ENCODE measurements around the gene TXNDC17. TPM values are rescaled to one million over a fixed set of nuclear protein-coding genes. Genes with fewer than 3 reads are reported as not detected.

TXNDC17 gene
- total RNA-seq, 2 donors from 2014 or later = 135 to 151 TPM

DNA sequence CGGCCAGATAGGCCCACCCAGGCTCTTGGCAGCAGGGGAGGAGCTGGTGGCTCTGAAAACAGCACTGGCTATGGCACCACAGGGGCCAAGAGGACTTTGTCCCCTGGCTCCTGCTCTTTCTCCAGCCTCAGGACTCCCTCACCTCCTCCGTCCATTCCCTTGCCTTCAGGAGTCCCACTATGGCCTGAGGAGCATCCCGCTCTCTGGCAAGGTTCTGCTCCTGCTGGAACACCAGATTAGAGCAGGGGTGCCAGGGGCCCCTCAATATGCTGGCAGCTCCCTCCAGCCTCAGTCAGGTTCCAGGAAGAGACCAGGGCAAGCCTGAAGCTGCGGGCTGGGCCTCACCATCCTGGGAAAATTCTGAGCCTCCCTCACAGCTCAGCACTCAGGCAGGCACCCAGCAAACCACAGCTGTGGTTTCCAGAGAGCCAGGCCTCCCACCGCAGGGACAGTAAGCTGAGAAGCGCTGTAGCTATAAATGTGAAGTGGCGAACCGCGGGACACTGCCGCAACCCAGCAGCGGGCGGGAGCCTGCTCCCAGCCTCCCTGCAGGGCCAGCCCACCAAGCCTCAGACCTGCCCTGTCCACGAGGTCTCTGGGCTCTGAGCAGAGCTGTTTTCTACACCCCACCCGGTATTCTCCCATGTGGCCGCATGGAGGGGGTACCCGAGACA, 36.4 kb downstream of the TXNDC17 start:
- no peaks in the 10 kb centered on the region for H3K9me3 Mint-ChIP-seq
- no peak overlapping the region for H3K4me3 ChIP-seq (ENCODE audit: low read length)
- H3K4me1 ChIP-seq (ENCODE audit: control insufficient read depth, insufficient read depth, low read length) = no peaks in the 10 kb centered on the region
- H3K27me3 ChIP-seq (ENCODE audit: control insufficient read depth, insufficient read depth, low read length, poor library complexity, severe bottlenecking) = no peaks in the 10 kb centered on the region
- H3K36me3 ChIP-seq (ENCODE audit: control insufficient read depth, insufficient read depth, low read length) = no peaks in the 10 kb centered on the region
- no peak for TF ChIP-seq CTCF (conservative IDR thresholded peaks at IDR 0.05)
- H3K4me1 Mint-ChIP-seq = peaks cover 8% of the 10 kb centered on the region
- 91% methylated on average over 14 to 16 of the region's 16 CpGs for WGBS, 2 experiments (ENCODE audit: insufficient coverage in 1 of 2, insufficient read length in 1 of 2)
- H3K27ac Mint-ChIP-seq = no peak overlapping the region
- H3K9me3 ChIP-seq (ENCODE audit: control insufficient read depth, low read length) = no peaks in the 10 kb centered on the region
- H3K36me3 Mint-ChIP-seq (ENCODE audit: low read depth) = no peaks in the 10 kb centered on the region
- H3K9ac ChIP-seq (ENCODE audit: extremely low read depth, low read length, poor library complexity, severe bottlenecking) = no peak overlapping the region
- no peak overlapping the region for H3K27ac ChIP-seq (ENCODE audit: low read depth, low read length)
- peak; percentile 46 for DNase-seq
- no peak overlapping the region for H3K4me3 Mint-ChIP-seq
- peaks cover 3% of the 10 kb centered on the region for H3K27me3 Mint-ChIP-seq (ENCODE audit: insufficient read depth)

GRCh38 chr17:6677946-6678345, 37.1 kb downstream of the TXNDC17 start:
- H3K4me3 ChIP-seq (ENCODE audit: low read length) = no peak overlapping the region
- no peaks in the 10 kb centered on the region for H3K36me3 ChIP-seq (ENCODE audit: control insufficient read depth, insufficient read depth, low read length)
- Mint-ChIP-seq H3K4me3 (no peak overlapping the region), H3K4me1 (peaks cover 11% of the 10 kb centered on the region), H3K36me3 (ENCODE audit: low read depth) (no peaks in the 10 kb centered on the region), H3K27me3 (ENCODE audit: insufficient read depth) (peaks cover 3% of the 10 kb centered on the region), H3K9me3 (no peaks in the 10 kb centered on the region), H3K27ac (no peak overlapping the region)
- no peak overlapping the region for H3K9ac ChIP-seq (ENCODE audit: extremely low read depth, low read length, poor library complexity, severe bottlenecking)
- H3K27ac ChIP-seq (ENCODE audit: low read depth, low read length) = no peak overlapping the region
- WGBS, 2 experiments (ENCODE audit: insufficient coverage in 1 of 2, insufficient read length in 1 of 2) = 89 to 91% methylated on average over 3 to 7 of the region's 7 CpGs
- no peak for TF ChIP-seq CTCF (conservative IDR thresholded peaks at IDR 0.05)
- H3K27me3 ChIP-seq (ENCODE audit: control insufficient read depth, insufficient read depth, low read length, poor library complexity, severe bottlenecking) = no peaks in the 10 kb centered on the region
- no peaks in the 10 kb centered on the region for H3K4me1 ChIP-seq (ENCODE audit: control insufficient read depth, insufficient read depth, low read length)
- DNase-seq = no peak
- H3K9me3 ChIP-seq (ENCODE audit: control insufficient read depth, low read length) = no peaks in the 10 kb centered on the region

GRCh38 chr17:6679241-6679640, 38.4 kb downstream of the TXNDC17 start:
- 86% methylated on average over 6 of the region's 6 CpGs; no CpG with 5 or more reads in 1 of the 2 experiments for WGBS, 2 experiments (ENCODE audit: insufficient coverage in 1 of 2, insufficient read length in 1 of 2)
- Mint-ChIP-seq H3K27ac (no peak overlapping the region), H3K4me1 (peaks cover 20% of the 10 kb centered on the region), H3K27me3 (ENCODE audit: insufficient read depth) (peaks cover 3% of the 10 kb centered on the region), H3K36me3 (ENCODE audit: low read depth) (no peaks in the 10 kb centered on the region), H3K4me3 (no peak overlapping the region), H3K9me3 (no peaks in the 10 kb centered on the region)
- no peaks in the 10 kb centered on the region for H3K36me3 ChIP-seq (ENCODE audit: control insufficient read depth, insufficient read depth, low read length)
- H3K9me3 ChIP-seq (ENCODE audit: control insufficient read depth, low read length) = no peaks in the 10 kb centered on the region
- H3K27ac ChIP-seq (ENCODE audit: low read depth, low read length) = no peak overlapping the region
- no peaks in the 10 kb centered on the region for H3K27me3 ChIP-seq (ENCODE audit: control insufficient read depth, insufficient read depth, low read length, poor library complexity, severe bottlenecking)
- peaks cover 3% of the 10 kb centered on the region for H3K4me1 ChIP-seq (ENCODE audit: control insufficient read depth, insufficient read depth, low read length)
- TF ChIP-seq CTCF (conservative IDR thresholded peaks at IDR 0.05) = no peak
- H3K9ac ChIP-seq (ENCODE audit: extremely low read depth, low read length, poor library complexity, severe bottlenecking) = no peak overlapping the region
- no peak for DNase-seq
- H3K4me3 ChIP-seq (ENCODE audit: low read length) = no peak overlapping the region

Measured in endodermal cell (in vitro differentiated cells).